HG03439 (cell line): Measurements from ENCODE around the gene NFIA.

ENCODE experiments used
- ATAC-seq: cut with Tn5 transposase; IDR thresholded peaks from one replicate; pipeline ENCODE4 v1.9.1; 2021; ENCODE audit warnings: mild to moderate bottlenecking, moderate library complexity; ENCODE audit not compliant: unreplicated experiment

The NFIA gene

DNA sequence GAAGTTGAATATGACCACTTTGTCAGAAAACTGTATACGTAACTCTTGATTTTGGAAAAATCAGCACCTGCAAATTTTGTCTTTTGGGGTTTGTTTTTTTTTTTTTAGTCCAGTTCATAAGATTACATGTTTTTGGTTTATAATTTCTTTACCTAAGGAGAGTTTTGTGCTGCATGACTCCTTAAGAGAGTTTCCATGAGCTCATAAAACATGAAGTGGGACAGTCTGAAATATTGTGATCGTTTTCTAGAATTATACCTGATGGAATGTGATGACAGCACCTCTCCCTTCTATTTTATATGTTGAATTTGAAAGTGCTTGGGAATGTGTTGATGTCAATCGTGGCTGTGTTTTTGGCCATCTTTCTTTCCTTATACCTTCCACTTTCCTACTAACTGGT, 158.5 kb downstream of the NFIA start:
- ATAC-seq: no peak

DNA sequence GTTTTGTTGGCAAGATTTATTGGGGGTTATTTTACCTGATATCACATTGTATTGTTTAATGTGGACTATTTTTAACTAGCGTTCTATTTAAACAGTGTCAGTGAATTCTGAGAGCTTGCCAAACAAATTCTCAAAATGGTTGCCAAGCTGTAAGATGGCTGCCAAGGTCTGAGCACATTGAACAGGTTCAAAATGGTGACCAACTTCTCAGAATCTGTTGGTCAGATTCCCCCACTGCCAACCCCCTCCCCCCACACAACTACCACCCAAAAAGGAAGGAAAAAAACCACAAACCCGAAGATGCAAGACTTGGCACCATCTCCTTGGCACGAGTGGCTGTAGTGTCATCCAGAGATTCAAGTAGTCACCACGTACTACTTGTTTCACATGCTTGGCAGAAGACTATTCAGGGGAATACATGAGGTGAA, 159.1 kb downstream of the NFIA start:
- no peak for ATAC-seq

DNA sequence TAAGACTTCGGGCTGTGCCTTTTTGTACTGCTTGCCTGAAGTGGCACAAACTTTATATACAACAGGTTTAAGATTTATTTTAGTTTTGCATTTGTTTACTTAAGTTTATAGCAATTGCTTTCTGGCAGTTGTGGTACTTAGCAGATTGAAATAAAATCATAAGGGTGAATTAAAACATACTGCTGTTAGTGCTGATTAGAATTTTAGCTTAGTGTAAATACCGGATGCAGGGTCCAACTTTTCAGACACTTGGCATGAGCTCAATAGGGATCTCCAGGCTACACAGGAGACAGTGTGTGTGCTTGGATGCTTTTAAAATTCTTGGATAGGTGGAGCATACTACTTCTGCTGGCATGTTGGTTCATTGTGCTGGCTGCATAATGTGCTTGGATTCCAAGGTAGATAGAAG, 159.6 kb downstream of the NFIA start:
- ATAC-seq: no peak

DNA sequence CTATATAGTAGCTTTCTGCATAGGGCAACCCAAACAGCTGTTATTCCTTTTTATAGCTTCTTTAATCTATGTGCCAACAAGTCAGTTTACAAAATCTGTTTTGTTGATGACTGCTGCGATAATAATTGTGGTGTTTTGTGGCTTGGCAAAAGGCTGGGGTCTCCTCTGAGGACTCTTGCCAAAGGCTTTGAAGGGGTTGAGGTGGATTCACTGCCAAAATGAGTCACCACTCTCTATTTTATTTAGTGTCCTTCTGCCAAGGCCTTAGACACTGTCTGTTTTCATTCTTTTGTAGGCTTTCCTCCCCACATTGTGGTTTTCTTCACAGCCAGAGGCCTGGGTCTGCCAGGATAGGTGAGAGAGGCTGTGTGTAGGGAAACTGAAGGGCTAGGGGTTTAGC, 161.8 kb downstream of the NFIA start:
- no peak for ATAC-seq

DNA sequence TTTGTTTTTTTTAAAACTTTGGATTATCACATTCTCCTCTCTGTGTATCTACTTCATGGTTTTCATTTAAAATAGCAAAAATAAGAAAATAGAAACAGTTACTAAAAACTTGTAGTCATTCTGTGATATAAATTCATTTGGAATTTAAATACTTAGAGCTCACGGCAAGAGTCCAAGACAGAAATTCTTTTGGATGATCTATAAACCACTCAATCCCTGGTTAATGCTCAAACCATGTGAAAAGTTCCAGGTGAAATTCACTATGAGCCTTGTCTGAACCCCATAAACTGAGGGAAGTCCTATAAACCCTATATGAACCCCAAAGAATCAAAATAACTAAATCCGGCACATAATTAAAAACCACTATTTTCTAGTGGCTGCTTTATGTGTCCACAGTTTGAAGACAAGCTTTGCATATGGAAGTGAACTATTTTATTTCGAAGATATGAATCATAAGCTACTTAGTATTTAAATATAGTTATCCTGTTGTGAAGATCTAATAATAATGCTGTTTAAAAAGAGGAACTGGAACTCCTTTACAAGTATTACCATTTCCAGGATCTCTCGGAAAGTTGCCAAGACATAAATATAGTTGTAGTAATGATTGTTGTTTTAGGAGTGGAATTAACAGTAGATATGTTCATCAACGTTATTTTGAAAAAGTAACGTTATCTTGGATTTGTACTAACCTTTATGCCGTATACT, 163.5 kb downstream of the NFIA start:
- ATAC-seq: no peak

DNA sequence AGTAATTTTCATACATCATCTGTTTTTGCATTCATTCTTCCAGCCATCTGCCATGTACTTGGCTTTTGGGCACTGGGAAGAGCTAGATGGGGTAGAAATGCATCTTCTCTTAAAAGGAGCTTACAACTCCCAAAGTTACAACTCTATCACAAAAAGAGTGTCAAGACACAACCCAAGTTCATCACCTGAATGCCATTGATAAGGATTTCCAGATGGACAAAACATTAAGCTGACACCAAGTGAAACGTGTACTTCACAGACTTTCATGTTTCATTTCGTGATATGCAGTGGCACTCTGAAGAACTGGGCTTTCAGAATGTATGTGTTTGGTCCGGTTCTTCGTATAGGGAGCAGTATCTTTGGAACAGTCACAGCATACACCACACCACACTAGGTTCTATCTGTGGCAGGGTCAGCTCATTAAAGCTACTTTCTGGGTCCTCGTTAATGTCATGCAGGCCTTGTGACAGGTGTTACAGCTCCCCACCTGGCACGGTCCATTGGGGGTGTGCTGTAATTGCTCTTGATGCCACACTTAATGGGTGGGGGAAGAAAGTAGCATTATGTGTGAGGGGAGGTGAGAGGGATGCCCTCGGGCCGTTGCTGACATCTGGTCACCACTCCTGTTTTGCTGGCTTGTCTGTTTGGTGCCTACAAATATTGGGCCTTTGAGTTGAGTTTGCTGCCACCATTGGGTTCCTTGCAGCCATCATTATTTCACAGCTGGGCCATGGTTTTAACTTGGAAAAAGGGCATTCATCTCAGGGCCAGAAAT, 164.9 kb downstream of the NFIA start:
- ATAC-seq: no peak

DNA sequence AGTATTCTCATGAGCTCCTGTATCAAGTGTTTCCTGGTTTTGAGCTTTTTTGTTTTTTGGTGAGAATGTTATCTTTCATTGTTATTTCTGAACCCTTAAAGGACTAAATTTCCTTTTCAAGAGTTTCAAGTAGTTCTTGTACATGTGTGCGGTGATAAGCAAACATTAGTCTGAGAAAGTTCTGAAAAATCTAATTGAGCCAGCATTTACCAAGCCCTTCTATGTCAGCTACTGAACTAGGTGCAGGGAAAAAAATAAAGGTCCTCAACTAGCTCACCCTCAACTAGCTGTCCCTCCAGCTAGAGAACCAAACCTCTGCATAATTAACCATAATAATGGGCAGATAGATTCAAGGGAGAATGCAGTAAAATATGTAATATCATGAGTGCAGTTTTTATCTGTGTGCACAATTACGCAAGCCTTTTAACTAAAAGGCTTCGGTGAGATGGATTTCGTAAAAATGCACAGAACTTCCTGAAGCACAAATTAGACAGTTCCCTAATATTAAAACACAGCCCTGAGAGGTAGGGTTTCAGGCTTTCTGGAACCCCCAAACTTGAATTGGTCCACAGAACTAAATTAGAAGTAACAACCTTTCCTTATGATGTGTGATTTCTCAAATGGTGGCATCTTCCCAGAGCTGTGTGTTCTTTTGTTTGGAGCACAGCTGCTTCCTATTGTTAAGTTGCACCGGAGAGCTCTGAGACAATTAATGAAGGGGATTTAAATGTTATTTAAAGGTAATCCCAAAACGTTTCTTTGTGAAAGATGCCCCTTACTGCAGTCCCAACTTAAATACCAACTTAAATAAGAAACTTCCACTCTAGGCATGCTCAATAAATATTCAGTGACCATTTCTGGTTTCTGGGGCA, 165.8 kb downstream of the NFIA start:
- no peak for ATAC-seq

DNA sequence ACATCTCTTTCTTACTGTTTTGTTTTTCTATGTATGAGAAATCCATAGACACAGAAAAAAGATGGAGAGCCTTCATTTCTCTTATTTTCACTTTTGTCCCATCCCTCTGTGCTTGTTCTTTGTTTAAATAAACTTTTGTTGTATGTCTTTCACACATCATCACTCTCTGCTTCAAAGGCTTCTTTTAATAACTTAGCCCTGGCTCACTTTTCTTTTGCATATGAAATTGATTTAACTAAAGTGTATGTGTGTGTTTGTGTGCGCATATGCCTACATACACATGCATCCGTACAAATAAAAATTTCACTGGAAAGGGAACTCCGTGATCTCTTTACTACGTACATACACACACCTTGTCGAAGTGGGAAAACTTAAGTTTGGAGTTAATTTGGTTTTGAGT, 168.6 kb downstream of the NFIA start:
- no peak for ATAC-seq

DNA sequence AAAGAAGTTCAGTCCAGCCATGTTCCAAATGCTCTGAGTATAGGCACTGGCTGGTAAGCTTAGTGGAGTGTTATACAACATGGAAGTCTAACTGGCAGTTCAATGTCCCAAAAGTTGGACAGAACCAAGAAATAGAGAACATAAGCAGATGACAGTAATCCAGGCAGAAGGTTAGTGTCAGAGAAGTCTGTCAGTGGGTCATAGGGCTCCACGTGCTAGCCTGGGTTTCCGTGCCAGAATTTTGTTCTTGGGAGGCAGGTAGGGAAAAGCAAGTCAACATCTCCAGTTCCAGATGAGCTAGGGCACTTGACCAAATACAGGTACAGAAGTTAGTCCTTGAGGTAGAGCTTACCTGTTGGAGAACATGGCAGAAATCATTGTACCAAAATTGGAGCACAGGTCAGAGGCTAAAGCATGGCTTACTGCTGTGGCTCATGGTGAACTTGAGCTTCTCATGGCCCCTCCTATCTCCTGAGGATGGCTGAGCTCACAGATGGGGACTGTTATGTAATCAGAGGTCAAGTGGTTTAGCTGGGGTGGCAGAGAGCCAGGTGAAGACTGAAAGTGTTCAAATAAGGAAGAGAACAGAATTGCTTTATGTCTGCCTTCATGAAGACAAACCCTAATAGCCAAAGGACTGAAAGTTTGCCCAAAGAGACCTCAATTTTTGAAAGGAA, 170.8 kb downstream of the NFIA start:
- no peak for ATAC-seq

DNA sequence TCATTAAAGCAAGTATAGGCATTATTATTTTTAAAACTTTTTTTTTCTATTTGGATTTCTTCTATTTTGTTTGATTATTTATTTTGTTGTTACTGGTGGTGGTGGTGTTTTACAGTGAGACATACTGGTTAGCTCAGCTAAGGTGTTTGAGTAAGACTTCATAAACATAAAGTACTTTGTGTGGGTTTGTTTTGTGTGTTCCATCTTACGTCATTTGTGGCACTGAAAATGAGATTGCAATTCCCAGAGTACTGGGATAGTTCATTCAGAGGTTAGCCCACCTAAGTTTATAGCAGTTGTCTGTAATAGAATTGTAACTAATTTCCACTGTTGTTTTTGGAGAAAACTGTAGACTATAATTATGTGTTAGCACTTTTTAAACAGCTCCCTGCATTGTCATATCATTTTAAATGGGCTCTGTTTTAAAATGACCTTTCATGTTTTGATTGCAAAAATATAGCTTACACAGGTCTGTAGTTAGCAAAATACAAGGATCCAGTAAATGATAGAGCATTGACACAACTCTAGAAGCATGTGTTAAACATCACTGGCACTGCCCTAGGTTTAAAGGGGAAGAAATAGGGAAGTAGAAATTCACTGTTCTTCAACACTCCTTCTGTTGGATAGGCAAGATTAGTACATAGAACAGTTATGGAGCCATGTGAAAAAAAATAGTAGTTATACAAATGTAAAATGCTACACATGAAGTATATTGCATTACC, 171.7 kb downstream of the NFIA start:
- no peak for ATAC-seq

DNA sequence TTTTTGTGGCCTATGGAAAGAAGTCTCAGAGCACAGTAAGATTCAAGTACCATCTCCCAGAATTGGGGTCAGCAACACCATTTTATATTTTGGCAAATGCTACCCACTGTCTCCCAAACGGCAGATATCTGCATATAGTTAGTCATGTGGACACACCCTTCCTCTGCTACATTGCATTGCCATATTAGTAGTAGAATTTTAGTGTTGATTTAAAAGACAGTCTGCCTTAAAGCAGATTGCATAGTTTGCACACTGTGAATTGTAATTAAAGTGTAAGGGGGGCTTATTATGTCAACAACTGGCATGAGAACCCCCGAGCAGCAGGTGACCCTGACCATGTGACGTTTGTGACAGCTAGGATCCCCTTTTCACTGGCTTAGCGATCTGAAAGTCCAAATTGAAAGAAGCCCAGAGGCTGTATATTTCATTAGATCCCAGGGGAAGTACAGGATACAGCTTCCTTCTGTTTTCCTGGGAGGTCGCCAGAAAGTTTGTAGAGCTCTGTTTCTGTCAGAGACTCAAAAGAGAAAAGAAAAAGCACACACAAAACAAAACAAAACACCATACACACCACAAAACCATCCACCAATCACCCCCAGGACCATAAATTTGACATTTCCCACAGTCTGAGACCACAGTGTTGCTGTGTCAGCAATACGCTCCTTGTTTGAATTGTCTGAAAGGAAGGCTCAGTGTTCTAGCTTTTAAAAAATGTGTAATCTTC, 172.4 kb downstream of the NFIA start:
- ATAC-seq: no peak

DNA sequence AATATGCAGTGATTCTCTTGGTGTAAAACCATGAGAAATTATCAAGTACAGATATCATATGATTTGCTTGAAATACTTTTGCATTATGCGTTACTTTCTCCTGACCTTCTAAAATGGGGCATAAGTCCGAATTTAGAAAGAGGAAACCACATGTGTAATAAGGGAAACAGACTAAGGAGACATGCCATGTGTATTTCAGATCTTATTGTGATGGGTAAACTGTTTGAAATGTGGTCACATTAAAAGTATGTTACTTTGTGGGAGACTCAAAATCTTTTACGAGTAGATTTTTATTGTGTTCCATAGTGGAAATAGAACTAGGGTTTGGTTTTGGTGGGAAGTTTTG, 173.0 kb downstream of the NFIA start:
- ATAC-seq: no peak

DNA sequence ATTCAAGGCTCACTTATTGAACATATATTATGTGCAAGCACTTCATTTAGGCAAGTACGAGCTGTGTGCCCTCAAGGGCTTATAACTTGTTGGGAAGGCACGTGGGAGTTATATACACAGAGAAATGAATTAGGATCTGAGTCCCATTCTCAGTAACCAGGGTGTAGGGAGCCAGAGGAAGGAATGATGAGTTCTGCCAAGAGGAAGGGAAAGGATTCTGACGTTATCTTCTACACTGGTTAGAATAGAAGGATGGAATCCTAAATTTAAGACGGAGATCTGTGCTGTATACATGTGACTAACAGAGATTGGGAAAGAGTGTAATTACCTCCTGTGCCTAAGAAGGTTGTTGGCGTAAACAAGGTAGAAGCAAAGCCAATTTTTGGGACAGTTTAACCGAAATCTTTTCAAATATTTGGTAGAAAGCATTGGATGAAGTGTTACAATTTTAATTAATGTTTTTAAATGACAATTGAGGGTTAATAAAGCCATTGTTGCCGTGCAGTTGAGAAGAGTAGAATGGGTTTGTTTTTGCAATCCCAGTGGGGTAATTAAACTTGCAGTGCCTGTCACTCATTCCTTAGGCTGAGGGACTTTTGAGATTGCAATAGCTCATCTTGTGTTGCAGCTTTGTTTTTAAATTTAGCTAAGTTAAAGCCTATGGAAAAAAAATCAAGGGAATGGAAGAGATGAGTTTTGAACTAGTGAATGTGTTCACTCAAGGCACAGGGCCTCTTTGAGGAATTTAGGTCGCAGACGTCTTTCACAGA, 177.2 kb downstream of the NFIA start:
- ATAC-seq: no peak

DNA sequence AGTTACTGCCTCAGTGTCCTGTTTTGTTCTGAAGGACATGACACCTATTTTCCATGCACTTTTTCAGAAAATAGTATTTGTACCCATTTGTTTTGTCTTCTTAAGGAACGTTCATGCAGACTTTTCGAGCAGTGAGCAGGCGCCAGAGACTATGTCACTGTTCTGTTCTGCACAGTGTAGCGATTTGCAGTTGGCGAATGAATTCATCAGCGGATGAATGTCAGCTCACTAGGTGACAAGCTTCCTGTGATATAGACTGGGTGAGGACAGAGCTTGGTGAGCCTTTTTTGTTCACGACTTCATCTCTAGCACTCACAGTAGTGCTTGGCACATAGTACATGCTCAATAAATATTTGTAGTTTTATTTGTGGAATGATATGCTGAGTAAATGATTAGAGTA, 177.8 kb downstream of the NFIA start:
- ATAC-seq: no peak

DNA sequence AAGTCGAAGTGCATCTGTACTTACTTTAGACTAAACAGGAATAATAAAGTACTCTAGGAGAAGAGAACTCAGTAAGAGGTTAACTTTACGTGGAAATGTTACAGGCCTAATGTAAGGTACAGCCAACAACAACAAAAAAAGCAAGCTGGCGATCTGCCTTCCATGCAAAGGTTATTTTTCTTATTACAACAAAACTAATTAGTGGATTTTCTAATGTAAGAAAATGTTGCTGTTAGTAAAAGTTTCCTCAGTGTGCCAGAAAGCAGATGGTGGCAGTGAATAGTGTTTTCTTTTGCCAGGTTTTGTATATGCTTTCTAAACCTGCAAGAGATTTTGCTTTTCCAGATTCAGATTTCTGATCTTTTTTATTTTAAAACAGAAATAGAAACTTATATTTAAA, 179.2 kb downstream of the NFIA start:
- ATAC-seq: no peak

DNA sequence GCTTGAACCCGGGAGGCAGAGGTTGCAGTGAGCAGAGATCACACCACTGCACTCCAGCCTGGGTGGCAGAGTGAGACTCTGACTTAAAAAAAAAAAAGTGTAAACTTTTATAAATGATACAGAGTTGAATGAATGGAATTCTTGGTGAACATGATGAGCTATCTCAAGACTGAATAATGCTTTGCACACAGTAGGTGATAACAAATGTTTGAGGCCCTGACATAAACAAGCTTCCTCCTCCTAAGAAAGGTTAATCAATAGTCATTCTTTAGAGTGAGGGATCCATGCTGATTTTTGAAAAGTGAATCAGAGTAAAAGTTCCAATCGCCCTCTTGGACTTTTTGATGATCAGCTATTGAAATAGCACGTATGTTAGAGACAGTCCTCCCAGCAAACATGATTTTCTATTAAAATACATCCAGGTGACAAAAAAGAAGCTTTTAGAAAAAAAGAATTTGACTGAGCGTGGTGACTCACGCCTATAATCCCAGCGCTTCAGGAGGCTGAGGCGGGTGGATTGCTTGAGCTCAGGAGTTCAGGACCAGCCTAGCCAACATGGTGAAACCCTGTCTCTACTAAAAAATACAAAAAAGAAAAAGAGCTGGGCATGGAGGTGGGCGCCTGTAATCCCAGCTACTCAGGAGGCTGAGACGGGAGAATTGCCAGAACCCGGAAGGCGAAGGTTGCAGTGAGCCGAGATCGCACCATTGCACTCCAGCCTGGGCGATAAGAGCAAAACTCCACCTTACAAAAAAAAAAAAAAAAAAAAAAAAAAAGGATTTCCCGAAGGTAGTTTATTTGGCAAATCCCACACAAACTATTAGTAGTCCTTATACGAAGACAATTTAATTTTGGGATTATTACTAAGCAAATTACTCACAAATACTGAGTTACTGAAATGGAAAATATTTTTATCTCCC, 181.8 kb downstream of the NFIA start:
- ATAC-seq: no peak

DNA sequence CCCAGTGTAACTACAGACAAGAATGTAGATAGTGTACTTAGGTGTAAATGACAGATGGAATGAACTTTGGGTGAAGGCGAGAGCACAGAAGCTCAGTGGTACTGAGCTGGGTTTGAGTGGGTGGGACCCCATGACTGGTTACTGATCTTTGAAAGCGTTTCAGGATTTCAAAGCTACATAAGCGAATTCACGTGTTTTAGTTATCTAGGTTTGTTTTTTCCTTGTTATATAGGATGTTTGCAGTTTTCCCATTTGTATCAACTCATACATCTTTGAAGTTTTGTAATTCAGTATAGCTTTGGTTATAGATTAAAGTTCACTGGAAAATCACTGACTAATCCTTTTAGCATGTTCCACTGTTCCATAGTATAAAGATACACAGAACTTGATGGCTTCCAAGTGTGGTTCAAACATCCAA, 182.5 kb downstream of the NFIA start:
- no peak for ATAC-seq

DNA sequence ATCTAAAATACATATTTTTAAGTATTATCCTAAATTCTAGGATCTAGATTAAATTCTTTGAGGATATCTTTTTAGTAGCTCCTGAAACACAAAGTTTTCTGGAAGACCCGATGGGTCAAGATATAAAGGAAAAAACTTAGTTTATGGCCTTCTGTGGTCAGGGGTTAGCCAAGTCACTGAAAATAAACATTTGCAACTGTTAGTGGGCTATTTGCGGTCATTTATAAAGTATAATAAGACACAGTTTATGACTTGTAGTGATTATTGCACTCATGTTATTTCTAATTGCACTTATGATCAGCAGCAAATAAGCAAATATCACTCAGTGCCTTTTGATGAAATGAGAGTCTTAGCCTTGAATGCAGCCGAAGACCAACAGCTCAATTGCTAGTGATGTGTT, 183.3 kb downstream of the NFIA start:
- ATAC-seq: no peak
